ENCODE data around the gene MTFR2.

DNA sequence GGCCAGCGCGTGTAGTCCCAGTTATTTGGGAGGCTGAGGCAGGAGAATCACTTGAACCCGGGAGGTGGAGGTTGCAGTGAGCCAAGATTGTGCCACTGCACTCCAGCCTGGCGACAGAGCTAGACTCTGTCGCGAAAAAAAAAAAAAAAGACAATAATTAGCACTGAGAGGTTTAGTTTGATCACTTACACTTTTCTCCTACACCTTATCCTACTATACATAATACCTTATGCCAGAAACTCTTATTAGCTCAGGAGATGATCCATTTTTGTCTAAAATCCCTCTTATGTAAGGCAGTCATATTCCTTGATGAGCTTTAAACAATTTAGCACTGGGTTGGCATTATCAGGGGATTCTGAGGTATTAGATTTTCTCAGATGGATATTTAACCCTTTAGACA lies 3.6 kb upstream of the MTFR2 start:
- TF ChIP-seq YY1 (IDR thresholded peaks at IDR 0.05; ENCODE audit: low read depth) (no peak), GABPA (IDR thresholded peaks at IDR 0.05; ENCODE audit: low read depth) (no peak), TAF1 (IDR thresholded peaks at IDR 0.05; ENCODE audit: borderline replicate concordance, low read depth, low read length) (no peak), CTCF (IDR thresholded peaks at IDR 0.05) (no peak), FOXM1 (IDR thresholded peaks at IDR 0.05; ENCODE audit: low read depth) (no peak), SMC3 (IDR thresholded peaks at IDR 0.05; ENCODE audit: low read depth, low read length) (no peak), TEAD4 (IDR thresholded peaks at IDR 0.05; ENCODE audit: borderline replicate concordance, insufficient read depth) (no peak), EZH2phosphoT487 (IDR thresholded peaks at IDR 0.05; ENCODE audit: borderline replicate concordance, low read depth) (no peak), EP300 (IDR thresholded peaks at IDR 0.05; ENCODE audit: borderline replicate concordance in 1 of 2, low read depth in 1 of 2, low read length in 1 of 2) (no peak), FOSL2 (IDR thresholded peaks at IDR 0.05; ENCODE audit: borderline replicate concordance, low read depth) (no peak), RAD21 (IDR thresholded peaks at IDR 0.05; ENCODE audit: low read length) (no peak)
- TF ChIP-seq, protein P1, sequence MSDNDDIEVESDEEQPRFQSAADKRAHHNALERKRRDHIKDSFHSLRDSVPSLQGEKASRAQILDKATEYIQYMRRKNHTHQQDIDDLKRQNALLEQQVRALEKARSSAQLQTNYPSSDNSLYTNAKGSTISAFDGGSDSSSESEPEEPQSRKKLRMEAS (IDR thresholded peaks at IDR 0.05; ENCODE audit: low read depth): no peak
